Measurements from ENCODE around the gene LSP1.

- no peak for TF ChIP-seq RCOR1 (IDR thresholded peaks at IDR 0.05; ENCODE audit: insufficient replicate concordance, low read length)
- TF ChIP-seq POLR2A (IDR thresholded peaks at IDR 0.05; ENCODE audit: low read depth, low read length): no peak
- TF ChIP-seq CTCF (conservative IDR thresholded peaks at IDR 0.05; ENCODE audit: low read depth, low read length): no peak
- no peak for TF ChIP-seq CEBPB (IDR thresholded peaks at IDR 0.05; ENCODE audit: low read depth, low read length)
- TF ChIP-seq MXI1 (IDR thresholded peaks at IDR 0.05; ENCODE audit: borderline replicate concordance, low read depth, low read length): no peak
- TF ChIP-seq FOS (IDR thresholded peaks at IDR 0.05; ENCODE audit: low read depth, low read length): no peak
- TF ChIP-seq RFX5 (IDR thresholded peaks at IDR 0.05; ENCODE audit: low read depth, low read length): no peak
- TF ChIP-seq MAFK (IDR thresholded peaks at IDR 0.05; ENCODE audit: low read depth, low read length): no peak
These were observed 13.9 kb downstream of the LSP1 start for GRCh38 chr11:1866776-1867175.
